Esophagus muscularis mucosa (tissue), 3 donors: Measurements from ENCODE around the gene FLT4.

Experiments used
- CTCF ChIP-seq, 3 experiments: fragments of 200-600 bp in 2 of 3; fragments of 450-650 bp in 1 of 3; sonication (generic) in 2 of 3; IDR thresholded peaks; one replicate each; pipeline ENCODE4 v1.5.1; 2017 to 2019; ENCODE audit warnings: antibody characterized with exemption in 3 of 3, mild to moderate bottlenecking in 2 of 3, moderate library complexity in 1 of 3
- POLR2A ChIP-seq: fragments of 450-650 bp; IDR thresholded peaks from one replicate; pipeline ENCODE4 v1.6.1; 2017; ENCODE audit warnings: antibody characterized with exemption, moderate library complexity, mild to moderate bottlenecking, low read depth
- POLR2AphosphoS5 ChIP-seq, 2 donors: sonication (generic); formaldehyde crosslinking; IDR thresholded peaks; one replicate each; pipeline ENCODE4 v1.6.1; 2017; ENCODE audit warnings: antibody characterized with exemption in 2 of 2

DNA sequence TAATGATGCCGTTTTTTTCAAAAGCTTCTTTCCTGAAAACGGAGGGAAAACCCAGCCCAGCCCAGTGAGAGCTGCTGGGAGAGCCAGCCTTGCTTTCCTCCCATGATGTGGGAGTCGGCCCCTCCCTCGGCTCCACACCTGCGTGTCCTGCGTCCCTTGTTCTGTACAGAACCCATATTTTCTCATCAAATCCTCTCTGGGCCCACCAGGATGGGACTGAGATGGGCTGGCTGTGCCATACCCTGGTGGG is 8.9 kb downstream of the FLT4 start:
- no peak for TF ChIP-seq CTCF (IDR thresholded peaks at IDR 0.05)
- no peak for TF ChIP-seq POLR2A
- no peak for TF ChIP-seq POLR2AphosphoS5 (IDR thresholded peaks at IDR 0.05)
